GM19099 (cell line): ENCODE data around the gene PEX14.

Experiments used
- POLR2A ChIP-seq: IDR thresholded peaks from 3 replicates; pipeline ENCODE4 v1.6.1; 2011; ENCODE audit warnings: low read depth; ENCODE audit not compliant: insufficient read length; ENCODE audit errors: extremely low read depth

Gene PEX14

DNA sequence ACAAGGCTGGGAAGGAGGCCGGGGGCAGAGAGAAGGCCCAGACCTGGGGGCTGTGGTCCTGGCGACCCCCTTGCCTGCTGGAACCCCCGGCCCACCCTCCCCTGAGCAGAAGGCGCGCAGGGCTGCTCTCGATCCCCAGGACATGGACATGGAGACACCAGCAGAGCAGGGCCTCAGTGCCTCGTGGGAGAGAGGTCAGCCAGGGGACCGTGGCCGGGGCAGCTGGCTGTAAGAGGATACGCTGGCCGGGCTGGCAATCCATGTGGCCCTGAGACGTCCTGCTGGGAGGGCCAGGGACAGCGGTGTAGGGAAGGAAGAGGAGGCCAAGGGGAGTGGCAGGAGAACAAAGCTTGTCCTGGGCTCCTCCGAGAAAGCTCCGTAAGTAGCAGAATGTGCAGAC is 189.5 kb downstream of the PEX14 start:
- no peak for TF ChIP-seq POLR2A

DNA sequence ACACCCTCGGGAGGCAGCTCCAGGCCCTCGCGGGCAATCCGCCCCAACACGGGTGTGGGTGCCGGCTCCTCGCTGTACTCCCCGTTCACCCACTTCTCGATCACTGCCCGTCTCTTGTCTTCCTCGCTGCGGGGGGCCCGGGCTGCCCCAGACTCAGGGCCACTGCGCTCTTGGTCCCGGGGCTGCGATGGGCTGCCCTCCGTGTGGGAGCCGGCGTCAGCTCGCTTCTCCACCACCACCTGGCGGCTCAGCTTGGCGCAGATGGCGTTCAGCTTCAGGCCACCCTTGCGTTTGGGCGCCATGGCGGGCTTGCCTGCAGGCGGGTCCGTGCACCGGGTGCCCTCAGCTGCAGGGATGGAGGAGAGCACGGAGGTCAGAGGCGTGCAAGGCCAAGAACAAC is 190.5 kb downstream of the PEX14 start:
- no peak for TF ChIP-seq POLR2A

GRCh38 chr1:10665930-10666850 is 191.4 kb downstream of the PEX14 start:
- no peak for TF ChIP-seq POLR2A

GRCh38 chr1:10667861-10668761 is 193.4 kb downstream of the PEX14 start:
- TF ChIP-seq POLR2A: no peak

- no peak for TF ChIP-seq POLR2A
Observed at GRCh38 chr1:10669570-10669969, 194.8 kb downstream of the PEX14 start.

- TF ChIP-seq POLR2A: no peak
Observed at GRCh38 chr1:10670190-10670589, 195.4 kb downstream of the PEX14 start.

DNA sequence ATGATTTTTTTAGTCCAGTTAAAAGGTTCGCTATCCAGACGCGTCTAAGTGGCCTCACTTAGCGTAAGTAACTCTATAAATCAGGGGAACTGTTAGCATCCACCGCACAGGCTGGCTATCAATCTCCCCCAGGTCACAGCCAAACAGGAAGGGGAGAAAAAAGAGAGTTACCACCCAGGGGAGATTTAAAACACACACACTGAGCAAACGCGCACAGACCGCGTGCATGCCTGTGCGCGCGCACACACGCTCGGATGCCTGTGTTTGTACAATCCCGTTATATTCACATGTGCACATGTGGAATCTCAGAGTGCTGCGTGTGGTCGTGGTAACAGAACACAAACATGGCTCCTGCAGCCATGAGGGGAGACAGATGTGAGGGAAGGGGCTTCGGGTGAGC is 196.3 kb downstream of the PEX14 start:
- TF ChIP-seq POLR2A: no peak

DNA sequence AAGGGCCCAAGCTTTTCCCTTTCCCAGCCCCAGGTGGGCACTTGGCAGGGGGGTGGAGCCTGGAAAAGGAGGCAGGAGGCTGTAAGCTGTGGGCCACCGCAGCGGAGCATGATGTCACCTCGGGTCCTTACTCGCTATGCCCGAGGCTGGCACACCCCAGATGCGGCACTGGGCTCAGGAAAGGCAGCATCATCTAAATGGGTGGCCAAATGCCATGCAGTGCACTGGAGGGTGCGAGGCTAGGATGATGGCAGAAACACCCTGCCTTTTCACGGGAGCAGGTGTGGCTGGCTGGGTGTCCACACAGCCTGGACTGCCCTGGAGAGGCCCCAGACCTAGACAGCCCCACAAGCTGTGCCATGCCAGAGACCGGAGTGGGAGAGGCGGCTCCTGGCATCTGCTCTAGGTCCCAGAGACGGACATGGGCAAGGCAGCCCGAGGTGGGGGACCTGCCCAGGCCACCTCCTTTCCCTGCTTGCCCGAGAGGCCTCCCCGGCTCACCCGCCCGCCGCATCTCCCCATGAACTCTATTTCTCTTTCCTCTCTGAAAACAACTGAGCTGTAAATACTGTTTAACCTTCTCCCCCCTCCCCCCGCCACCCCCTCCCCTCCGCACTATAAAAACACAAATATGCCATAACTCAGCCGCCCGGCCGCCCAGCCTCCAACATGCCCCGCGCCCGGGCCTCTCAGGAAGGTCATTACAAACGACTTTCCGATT is 197.0 kb downstream of the PEX14 start:
- TF ChIP-seq POLR2A: no peak

DNA sequence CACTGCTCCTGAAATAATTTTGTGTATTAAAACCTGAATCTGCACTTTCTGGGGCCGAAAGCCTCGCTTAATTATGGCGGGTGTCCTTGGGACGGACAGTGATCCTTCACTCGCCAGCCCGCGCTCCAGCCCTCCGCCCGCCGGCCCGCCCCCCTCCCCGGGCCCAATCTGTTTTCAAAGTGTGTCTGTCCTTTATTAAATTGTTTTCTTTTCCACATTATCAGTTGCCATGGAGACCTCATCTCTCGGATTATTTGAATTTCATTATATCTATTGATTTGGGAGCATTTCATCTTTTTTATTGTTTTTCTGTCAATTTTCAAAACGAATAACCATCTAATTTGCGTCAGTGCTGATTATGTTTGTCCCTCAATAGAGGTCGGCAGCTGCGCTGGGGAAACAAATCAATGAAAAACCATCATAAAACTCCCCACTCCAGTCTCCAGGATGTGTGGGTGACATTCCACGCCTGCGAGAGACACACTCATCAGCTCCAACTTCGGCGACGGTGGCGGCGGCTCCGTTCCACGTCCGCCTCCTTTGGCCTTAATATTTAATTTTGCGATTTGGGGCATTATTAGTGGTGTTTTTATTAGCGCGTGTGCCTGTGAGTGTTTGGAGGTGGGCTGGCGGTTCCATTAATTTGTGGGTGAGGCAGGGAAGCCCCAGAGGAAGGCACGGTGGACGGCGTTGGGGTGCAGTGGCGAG is 197.7 kb downstream of the PEX14 start:
- no peak for TF ChIP-seq POLR2A

- no peak for TF ChIP-seq POLR2A
Observed at GRCh38 chr1:10673109-10673711, 198.5 kb downstream of the PEX14 start.

- no peak for TF ChIP-seq POLR2A
Observed at GRCh38 chr1:10674222-10674621, 199.5 kb downstream of the PEX14 start.

- no peak for TF ChIP-seq POLR2A
Observed at GRCh38 chr1:10674700-10675609, 200.2 kb downstream of the PEX14 start.

GRCh38 chr1:10675813-10676212 is 201.1 kb downstream of the PEX14 start:
- no peak for TF ChIP-seq POLR2A
